Measurements from ENCODE around the gene UBA1. TPM values are rescaled to one million over a fixed set of nuclear protein-coding genes. Genes with fewer than 3 reads are reported as not detected.
A peak's percentile ranks its signal among the peaks of the same experiment; 100 is the strongest.

UBA1 gene
- total and polyA plus RNA-seq, 2 of the 13 experiments (the other 11 are each of a cell fraction or from before 2014, with no cell fraction given), result 93.3 to 129 TPM

DNA sequence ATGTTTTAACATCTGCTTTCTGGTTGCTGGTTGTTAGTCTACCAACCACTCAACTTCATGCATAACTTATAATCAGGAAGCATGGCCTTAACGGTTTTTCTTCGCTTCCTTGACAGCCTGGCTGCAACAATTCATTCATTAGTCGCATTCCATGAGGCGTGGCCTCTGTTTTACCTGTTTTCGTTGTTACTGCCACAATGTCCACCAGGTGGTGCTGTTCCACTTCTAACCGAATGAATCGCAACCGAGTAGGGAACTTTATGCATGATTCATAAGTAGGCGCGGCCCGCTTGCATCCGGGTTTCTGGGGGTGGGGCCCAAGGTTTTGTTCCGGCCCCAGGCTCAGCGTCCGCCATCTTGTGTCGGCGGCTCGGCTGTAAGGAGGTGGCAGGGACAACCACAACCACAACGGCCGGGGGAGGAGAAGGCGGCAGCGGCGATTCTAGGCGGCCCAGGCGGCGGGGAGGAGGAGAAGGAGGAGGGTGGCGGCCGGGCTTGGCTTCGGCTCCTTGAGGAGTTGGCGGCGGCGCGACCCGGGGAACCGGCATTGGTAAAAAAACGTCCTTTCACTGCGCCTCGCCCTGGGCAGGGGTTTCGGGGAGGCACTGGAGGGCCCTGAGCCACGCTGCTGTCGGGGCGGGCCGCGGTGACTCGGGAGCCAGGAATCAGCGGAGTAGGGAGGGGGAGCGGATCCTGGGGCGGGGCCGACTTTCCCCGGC is at the start of gene UBA1 (continued):
- TF ChIP-seq, protein P1, sequence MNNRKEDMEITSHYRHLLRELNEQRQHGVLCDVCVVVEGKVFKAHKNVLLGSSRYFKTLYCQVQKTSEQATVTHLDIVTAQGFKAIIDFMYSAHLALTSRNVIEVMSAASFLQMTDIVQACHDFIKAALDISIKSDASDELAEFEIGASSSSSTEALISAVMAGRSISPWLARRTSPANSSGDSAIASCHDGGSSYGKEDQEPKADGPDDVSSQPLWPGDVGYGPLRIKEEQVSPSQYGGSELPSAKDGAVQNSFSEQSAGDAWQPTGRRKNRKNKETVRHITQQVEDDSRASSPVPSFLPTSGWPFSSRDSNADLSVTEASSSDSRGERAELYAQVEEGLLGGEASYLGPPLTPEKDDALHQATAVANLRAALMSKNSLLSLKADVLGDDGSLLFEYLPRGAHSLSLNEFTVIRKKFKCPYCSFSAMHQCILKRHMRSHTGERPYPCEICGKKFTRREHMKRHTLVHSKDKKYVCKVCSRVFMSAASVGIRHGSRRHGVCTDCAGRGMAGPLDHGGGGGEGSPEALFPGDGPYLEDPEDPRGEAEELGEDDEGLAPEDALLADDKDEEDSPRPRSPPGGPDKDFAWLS (CRISPR knock-in tag; IDR thresholded peaks at IDR 0.05; ENCODE audit: borderline replicate concordance), result no peak
- TF ChIP-seq CENPX (CRISPR knock-in tag; IDR thresholded peaks at IDR 0.05) (no peak), NONO (IDR thresholded peaks at IDR 0.05) (no peak), NONO (CRISPR knock-in tag; conservative IDR thresholded peaks at IDR 0.05) (peak; percentile 71), SALL2 (CRISPR knock-in tag; IDR thresholded peaks at IDR 0.05) (0 out of 2 replicates have a peak, but pooled peaks have one; percentile 42), YEATS4 (CRISPR knock-in tag; IDR thresholded peaks at IDR 0.05; ENCODE audit: borderline replicate concordance) (peak; percentile 57; the same call in 1 of the 2 replicates), ZNF18 (CRISPR knock-in tag; IDR thresholded peaks at IDR 0.05; ENCODE audit: insufficient replicate concordance) (no peak), ZNF124 (CRISPR knock-in tag; IDR thresholded peaks at IDR 0.05) (no peak), ZBTB4 (CRISPR knock-in tag; IDR thresholded peaks at IDR 0.05; ENCODE audit: borderline replicate concordance) (no peak), ZNF615 (CRISPR knock-in tag; IDR thresholded peaks at IDR 0.05; ENCODE audit: borderline replicate concordance) (no peak), GABPB1 (CRISPR knock-in tag; IDR thresholded peaks at IDR 0.05) (peak; percentile 68), NFE2 (CRISPR knock-in tag; IDR thresholded peaks at IDR 0.05) (no peak), ZNF576 (CRISPR knock-in tag; IDR thresholded peaks at IDR 0.05) (no peak), RAD21 (CRISPR knock-in tag; IDR thresholded peaks at IDR 0.05) (peak; percentile 78; the same call in 1 of the 2 replicates), ZNF619 (CRISPR knock-in tag; IDR thresholded peaks at IDR 0.05) (no peak)
- TF ChIP-seq, protein P2, sequence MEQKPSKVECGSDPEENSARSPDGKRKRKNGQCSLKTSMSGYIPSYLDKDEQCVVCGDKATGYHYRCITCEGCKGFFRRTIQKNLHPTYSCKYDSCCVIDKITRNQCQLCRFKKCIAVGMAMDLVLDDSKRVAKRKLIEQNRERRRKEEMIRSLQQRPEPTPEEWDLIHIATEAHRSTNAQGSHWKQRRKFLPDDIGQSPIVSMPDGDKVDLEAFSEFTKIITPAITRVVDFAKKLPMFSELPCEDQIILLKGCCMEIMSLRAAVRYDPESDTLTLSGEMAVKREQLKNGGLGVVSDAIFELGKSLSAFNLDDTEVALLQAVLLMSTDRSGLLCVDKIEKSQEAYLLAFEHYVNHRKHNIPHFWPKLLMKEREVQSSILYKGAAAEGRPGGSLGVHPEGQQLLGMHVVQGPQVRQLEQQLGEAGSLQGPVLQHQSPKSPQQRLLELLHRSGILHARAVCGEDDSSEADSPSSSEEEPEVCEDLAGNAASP (CRISPR knock-in tag; IDR thresholded peaks at IDR 0.05; ENCODE audit: borderline replicate concordance), result no peak
- TF ChIP-seq, protein P3, sequence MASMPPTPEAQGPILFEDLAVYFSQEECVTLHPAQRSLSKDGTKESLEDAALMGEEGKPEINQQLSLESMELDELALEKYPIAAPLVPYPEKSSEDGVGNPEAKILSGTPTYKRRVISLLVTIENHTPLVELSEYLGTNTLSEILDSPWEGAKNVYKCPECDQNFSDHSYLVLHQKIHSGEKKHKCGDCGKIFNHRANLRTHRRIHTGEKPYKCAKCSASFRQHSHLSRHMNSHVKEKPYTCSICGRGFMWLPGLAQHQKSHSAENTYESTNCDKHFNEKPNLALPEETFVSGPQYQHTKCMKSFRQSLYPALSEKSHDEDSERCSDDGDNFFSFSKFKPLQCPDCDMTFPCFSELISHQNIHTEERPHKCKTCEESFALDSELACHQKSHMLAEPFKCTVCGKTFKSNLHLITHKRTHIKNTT (CRISPR knock-in tag; IDR thresholded peaks at IDR 0.05), result no peak
- TF ChIP-seq, protein P4, sequence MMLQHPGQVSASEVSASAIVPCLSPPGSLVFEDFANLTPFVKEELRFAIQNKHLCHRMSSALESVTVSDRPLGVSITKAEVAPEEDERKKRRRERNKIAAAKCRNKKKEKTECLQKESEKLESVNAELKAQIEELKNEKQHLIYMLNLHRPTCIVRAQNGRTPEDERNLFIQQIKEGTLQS (CRISPR knock-in tag; IDR thresholded peaks at IDR 0.05), result no peak
